ENCODE measurements around the gene RPL19.
A peak's percentile ranks its signal among the peaks of the same experiment; 100 is the strongest.

RPL19 gene

GRCh38 chr17:39198186-39198566 lies 1.9 kb upstream of the RPL19 start:
- peak; percentile 14 for DNase-seq

- DNase-seq = no peak
Measured at GRCh38 chr17:39199820-39200069, 338 bp upstream of the RPL19 start.

DNA sequence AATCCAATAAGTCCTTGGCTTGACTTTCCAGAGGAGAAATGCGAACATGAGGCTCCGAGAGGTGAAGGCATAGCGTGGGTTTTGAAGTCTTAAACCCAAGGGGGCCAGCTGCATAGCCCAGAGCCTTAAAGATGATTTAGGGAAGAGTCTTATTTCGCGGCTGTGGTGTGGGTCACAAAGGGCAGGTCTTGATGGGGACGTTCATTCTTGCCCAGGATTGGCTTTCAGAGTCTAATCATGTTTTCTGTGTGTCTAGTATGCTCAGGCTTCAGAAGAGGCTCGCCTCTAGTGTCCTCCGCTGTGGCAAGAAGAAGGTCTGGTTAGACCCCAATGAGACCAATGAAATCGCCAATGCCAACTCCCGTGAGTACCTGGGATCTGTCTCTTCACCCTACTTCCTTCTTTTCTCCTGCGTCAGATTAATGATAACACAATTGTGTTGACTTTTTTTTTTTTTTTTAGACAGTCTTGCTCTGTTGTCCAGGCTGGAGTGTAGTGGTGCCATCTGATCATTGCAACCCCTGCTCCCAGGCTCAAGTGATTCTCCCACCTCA lies 951 bp downstream of the RPL19 start:
- DNase-seq = no peak

DNA sequence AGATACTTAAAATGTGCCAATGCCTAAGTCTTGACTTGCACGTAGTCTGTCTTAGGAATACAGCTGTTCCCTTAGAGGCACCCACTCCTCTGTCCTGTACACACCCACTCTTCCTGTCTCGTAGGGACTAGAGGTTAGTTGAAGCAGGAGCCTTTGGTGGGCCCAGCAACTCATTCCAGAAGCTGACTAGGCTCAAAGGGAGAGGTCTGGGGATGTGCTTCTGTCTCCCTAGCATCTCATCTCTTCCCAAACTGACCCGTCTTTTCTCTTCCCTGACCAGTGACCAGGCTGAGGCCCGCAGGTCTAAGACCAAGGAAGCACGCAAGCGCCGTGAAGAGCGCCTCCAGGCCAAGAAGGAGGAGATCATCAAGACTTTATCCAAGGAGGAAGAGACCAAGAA lies 4.2 kb downstream of the RPL19 start:
- DNase-seq = no peak

- no peak for DNase-seq
Measured at GRCh38 chr17:39205112-39205526, 5.0 kb downstream of the RPL19 start.

GRCh38 chr17:39208136-39208535 lies 8.1 kb downstream of the RPL19 start:
- DNase-seq = no peak

DNA sequence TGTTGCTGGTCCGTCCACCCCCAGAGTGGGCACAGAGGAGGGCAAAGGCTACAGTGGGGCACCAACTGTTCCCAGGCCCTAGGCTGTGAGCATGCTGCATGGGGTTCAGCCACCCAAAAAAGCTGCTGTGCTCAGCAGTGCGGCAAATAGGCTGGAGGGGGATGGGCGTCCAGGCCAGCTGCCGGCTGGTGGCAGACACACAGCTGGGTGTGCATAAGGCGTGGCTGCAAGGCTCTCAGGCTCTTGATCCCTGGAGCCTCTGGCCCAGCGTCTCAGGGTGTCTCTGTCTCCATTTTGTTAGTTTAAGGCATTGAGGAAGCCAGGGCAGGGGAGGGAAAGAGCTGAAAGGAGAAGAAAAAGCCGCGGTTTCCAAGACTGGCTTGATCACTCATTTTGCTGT lies 8.8 kb downstream of the RPL19 start:
- no peak for DNase-seq

- peak; percentile 10 for DNase-seq
Measured at GRCh38 chr17:39209317-39210092, 9.4 kb downstream of the RPL19 start.

DNA sequence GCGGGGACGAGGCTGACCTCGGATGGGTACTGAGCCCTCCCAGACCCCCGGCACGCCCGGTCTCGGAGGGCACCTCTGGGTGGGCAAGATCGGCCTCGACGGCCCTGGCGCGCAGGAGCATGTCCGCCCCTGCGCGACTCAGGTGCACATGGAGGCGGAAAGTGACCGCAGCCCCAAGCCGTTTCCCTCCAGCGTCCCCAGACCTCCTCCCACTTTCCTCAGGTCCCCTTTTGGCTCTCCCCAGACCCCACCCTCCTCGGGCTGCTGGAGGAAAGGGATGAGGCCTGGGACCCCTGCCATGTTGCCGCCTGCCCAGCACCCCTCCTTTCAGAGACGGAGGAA lies 10.0 kb downstream of the RPL19 start:
- no peak for DNase-seq

DNA sequence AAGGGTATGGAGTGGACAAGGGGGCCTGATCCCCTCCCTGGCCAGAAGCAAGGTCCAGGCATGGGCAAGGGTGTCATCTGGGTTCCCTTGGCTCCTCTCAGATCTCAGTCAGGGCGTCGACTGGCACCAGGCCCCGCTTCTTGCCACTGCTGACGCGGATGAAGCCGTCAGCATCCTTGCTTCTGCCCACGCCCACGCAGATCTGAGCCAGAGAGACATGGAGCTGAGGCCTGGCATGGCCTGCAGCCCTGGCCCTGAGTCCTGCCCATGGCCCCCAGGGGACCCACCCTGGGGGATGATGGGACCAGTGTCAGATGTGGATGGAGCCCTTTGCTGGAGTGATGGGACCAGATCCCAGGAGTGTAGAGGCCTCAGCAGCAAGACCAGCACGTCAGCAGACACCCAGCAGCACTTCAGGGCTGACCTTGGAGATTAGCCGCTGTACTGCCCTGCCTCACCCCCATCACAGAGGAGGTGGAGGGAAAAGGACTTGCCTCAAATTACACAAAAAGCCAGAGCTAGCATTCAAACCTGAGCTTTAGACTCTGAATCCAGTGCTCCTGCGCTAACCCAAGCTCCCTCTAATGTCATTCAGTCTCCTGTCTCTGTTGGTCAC lies 12.2 kb downstream of the RPL19 start:
- no peak for DNase-seq

GRCh38 chr17:39212841-39213480 lies 12.9 kb downstream of the RPL19 start:
- no peak for DNase-seq

DNA sequence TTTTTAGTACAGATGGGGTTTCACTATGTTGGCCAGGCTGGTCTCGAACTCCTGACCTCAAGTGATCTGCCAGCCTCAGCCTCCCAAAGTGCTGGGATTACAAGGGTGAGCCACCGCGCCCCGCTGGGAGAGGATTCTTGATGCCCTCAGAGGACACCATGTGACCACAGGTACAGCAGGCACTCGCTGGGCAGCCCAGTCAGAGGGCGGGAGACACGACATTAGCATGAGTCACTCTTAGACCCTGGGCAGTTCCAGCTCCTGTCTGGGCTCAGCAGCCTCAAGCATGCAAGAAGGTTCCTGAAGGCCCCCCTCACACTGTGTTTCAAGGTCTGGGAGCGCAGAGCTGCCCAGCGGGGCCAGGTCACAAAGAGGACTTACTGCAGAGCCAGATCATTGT lies 13.8 kb downstream of the RPL19 start:
- DNase-seq = no peak

GRCh38 chr17:39217734-39218369 lies 17.8 kb downstream of the RPL19 start:
- DNase-seq = no peak

- DNase-seq = no peak
Measured at GRCh38 chr17:39218906-39219305, 18.8 kb downstream of the RPL19 start.

GRCh38 chr17:39219647-39220154 lies 19.6 kb downstream of the RPL19 start:
- peak; percentile 71 for DNase-seq

GRCh38 chr17:39221572-39221971 lies 21.5 kb downstream of the RPL19 start:
- no peak for DNase-seq

DNA sequence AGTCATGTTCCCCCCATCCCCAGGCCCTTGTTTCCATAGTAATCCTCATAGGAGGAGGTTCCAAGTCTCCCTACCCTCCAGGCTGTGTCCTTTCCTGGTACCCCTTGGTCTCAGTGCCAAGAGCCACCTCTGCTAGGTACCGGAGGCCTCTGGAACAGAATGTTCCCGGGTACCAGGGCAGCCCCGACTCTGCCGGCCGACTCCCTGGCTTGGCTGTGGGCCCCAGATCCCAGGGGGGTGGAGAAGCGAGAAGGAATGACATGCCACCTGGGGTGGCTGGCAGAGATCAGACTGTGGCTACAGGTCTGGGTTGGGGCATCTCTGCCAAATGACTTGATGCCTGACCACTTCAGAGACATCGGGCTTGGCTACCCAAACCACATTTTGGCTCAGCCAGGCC lies 22.1 kb downstream of the RPL19 start:
- DNase-seq = no peak

GRCh38 chr17:39222866-39223834 lies 23.1 kb downstream of the RPL19 start:
- no peak for DNase-seq

GRCh38 chr17:39223907-39224777 lies 24.1 kb downstream of the RPL19 start:
- DNase-seq = no peak

- no peak for DNase-seq
Measured at GRCh38 chr17:39224778-39225307, 24.8 kb downstream of the RPL19 start.

Measured in midbrain (tissue), 1 donor.